HepG2 (cell line): ENCODE measurements around the gene ERLIN1. TPM values are rescaled to one million over a fixed set of nuclear protein-coding genes. Genes with fewer than 3 reads are reported as not detected.

Experiments used
- BCL6 ChIP-seq: IDR thresholded peaks from 2 replicates; pipeline ENCODE4 v1.6.1; 2016; ENCODE audit warnings: missing genetic modification reagents, missing compliant biosample characterization
- HDAC1 ChIP-seq: sonication (generic); formaldehyde crosslinking; IDR thresholded peaks from 2 replicates; pipeline ENCODE4 v1.5.1; 2020; ENCODE audit warnings: mild to moderate bottlenecking, missing genetic modification reagents
- HOXA5 ChIP-seq: sonication (generic); formaldehyde crosslinking; IDR thresholded peaks from 2 replicates; pipeline ENCODE4 v1.4.0; 2020; ENCODE audit warnings: missing genetic modification reagents
- MXI1 ChIP-seq: IDR thresholded peaks from 3 replicates; pipeline ENCODE4 v1.6.1; 2012; ENCODE audit warnings: low read depth, low read length, inconsistent platforms, borderline replicate concordance
- NFYC ChIP-seq: IDR thresholded peaks from 2 replicates; pipeline ENCODE4 v1.6.1; 2016; ENCODE audit warnings: missing genetic modification reagents, missing compliant biosample characterization
- RAD51 ChIP-seq: fragments of 450-650 bp; IDR thresholded peaks from 2 replicates; pipeline ENCODE4 v1.6.1; 2016; ENCODE audit warnings: borderline replicate concordance
- SOX5 ChIP-seq: IDR thresholded peaks from 2 replicates; pipeline ENCODE4 v1.6.1; 2016; ENCODE audit warnings: borderline replicate concordance
- SP1 ChIP-seq, 2 experiments: fragments of 450-650 bp in 1 of 2; sonication (generic) in 1 of 2; formaldehyde crosslinking in 1 of 2; IDR thresholded peaks; 2 replicates each; pipeline versions ENCODE4 v1.4.0 to v1.6.1; 2016 to 2020; ENCODE audit warnings: missing genetic modification reagents in 1 of 2
- SRSF1 ChIP-seq: fragments of 200-400 bp; formaldehyde crosslinking; optimal IDR thresholded peaks from 2 replicates; pipeline ENCODE3; 2017; ENCODE audit warnings: mild to moderate bottlenecking, low read depth, low read length, moderate library complexity
- TGIF2 ChIP-seq: IDR thresholded peaks from 2 replicates; pipeline ENCODE4 v1.6.1; 2016; ENCODE audit warnings: control low read depth, missing compliant biosample characterization
- ZNF251 ChIP-seq: sonication (generic); formaldehyde crosslinking; IDR thresholded peaks from 2 replicates; pipeline ENCODE4 v1.9.0; 2021; ENCODE audit warnings: mild to moderate bottlenecking, missing genetic modification reagents
- ZNF792 ChIP-seq: IDR thresholded peaks from 2 replicates; pipeline ENCODE4 v1.6.1; 2016
- ZUFSP ChIP-seq: sonication (generic); formaldehyde crosslinking; IDR thresholded peaks from 2 replicates; pipeline ENCODE4 v1.9.0; 2021; ENCODE audit warnings: missing genetic modification reagents, mild to moderate bottlenecking, borderline replicate concordance
- polyA plus RNA-seq, 8 experiments: library from polyadenylated mRNA; depleted of rRNA in 3 of 8; stranded (reverse) in 7 of 8; unstranded in 1 of 8; fragments of >200 nt; fragmentation: Illumina TruSeq in 4 of 8; extraction: Trizol in 4 of 8; gene quantifications; 2 replicates each; pipeline versions ENCODE4 v1.2.1 to v1.2.3, GENCODE V29; 2011 to 2016; ENCODE audit warnings: low read depth in 4 of 8, missing spikeins in 1 of 8, mixed read lengths in 1 of 8; ENCODE audit not compliant: insufficient read depth in 1 of 8
- total RNA-seq, 5 experiments: library from RNA; depleted of rRNA; stranded (reverse); fragments of >200 nt; fragmentation: Illumina TruSeq; extraction: Trizol; gene quantifications; 2 replicates each; pipeline ENCODE4 v1.2.3, GENCODE V29; 2016; ENCODE audit warnings: low read depth in 1 of 5
- TF ChIP-seq, protein P1 (sequence below): sonication (generic); formaldehyde crosslinking; conservative IDR thresholded peaks from 2 replicates; pipeline ENCODE4 v1.8.1; 2023; ENCODE audit warnings: missing genetic modification reagents
- TF ChIP-seq, protein P2 (sequence below): sonication (generic); formaldehyde crosslinking; IDR thresholded peaks from 2 replicates; pipeline ENCODE4 v1.4.0; 2020; ENCODE audit warnings: missing genetic modification reagents
- TF ChIP-seq, protein P3 (sequence below): IDR thresholded peaks from 2 replicates; pipeline ENCODE4 v1.6.1; 2016; ENCODE audit warnings: low read depth
- TF ChIP-seq, protein P4 (sequence below): sonication (generic); formaldehyde crosslinking; IDR thresholded peaks from 2 replicates; pipeline ENCODE4 v1.8.0; 2022; ENCODE audit warnings: mild to moderate bottlenecking, missing genetic modification reagents, moderate library complexity

The ERLIN1 gene
- total and polyA plus RNA-seq, 2 of the 13 experiments (the other 11 are each of a cell fraction or from before 2014, with no cell fraction given): 56.8 to 69.3 TPM

- TF ChIP-seq SOX5: 0 out of 2 replicates have a peak, but pooled peaks have one; percentile 20
- TF ChIP-seq, protein P1, sequence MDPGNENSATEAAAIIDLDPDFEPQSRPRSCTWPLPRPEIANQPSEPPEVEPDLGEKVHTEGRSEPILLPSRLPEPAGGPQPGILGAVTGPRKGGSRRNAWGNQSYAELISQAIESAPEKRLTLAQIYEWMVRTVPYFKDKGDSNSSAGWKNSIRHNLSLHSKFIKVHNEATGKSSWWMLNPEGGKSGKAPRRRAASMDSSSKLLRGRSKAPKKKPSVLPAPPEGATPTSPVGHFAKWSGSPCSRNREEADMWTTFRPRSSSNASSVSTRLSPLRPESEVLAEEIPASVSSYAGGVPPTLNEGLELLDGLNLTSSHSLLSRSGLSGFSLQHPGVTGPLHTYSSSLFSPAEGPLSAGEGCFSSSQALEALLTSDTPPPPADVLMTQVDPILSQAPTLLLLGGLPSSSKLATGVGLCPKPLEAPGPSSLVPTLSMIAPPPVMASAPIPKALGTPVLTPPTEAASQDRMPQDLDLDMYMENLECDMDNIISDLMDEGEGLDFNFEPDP (CRISPR knock-in tag): no peak
- TF ChIP-seq ZUFSP (CRISPR knock-in tag): no peak
- peak; percentile 16; the same call in 1 of the 3 replicates for TF ChIP-seq MXI1
- peak; percentile 59; the same call in 1 of the 2 replicates for TF ChIP-seq TGIF2
- TF ChIP-seq, protein P2, sequence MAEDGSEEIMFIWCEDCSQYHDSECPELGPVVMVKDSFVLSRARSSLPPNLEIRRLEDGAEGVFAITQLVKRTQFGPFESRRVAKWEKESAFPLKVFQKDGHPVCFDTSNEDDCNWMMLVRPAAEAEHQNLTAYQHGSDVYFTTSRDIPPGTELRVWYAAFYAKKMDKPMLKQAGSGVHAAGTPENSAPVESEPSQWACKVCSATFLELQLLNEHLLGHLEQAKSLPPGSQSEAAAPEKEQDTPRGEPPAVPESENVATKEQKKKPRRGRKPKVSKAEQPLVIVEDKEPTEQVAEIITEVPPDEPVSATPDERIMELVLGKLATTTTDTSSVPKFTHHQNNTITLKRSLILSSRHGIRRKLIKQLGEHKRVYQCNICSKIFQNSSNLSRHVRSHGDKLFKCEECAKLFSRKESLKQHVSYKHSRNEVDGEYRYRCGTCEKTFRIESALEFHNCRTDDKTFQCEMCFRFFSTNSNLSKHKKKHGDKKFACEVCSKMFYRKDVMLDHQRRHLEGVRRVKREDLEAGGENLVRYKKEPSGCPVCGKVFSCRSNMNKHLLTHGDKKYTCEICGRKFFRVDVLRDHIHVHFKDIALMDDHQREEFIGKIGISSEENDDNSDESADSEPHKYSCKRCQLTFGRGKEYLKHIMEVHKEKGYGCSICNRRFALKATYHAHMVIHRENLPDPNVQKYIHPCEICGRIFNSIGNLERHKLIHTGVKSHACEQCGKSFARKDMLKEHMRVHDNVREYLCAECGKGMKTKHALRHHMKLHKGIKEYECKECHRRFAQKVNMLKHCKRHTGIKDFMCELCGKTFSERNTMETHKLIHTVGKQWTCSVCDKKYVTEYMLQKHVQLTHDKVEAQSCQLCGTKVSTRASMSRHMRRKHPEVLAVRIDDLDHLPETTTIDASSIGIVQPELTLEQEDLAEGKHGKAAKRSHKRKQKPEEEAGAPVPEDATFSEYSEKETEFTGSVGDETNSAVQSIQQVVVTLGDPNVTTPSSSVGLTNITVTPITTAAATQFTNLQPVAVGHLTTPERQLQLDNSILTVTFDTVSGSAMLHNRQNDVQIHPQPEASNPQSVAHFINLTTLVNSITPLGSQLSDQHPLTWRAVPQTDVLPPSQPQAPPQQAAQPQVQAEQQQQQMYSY: no peak
- TF ChIP-seq, protein P3, sequence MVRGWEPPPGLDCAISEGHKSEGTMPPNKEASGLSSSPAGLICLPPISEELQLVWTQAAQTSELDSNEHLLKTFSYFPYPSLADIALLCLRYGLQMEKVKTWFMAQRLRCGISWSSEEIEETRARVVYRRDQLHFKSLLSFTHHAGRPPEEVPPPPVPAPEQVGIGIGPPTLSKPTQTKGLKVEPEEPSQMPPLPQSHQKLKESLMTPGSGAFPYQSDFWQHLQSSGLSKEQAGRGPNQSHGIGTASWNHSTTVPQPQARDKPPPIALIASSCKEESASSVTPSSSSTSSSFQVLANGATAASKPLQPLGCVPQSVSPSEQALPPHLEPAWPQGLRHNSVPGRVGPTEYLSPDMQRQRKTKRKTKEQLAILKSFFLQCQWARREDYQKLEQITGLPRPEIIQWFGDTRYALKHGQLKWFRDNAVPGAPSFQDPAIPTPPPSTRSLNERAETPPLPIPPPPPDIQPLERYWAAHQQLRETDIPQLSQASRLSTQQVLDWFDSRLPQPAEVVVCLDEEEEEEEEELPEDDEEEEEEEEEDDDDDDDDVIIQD (CRISPR knock-in tag): no peak
- TF ChIP-seq HDAC1 (CRISPR knock-in tag): 0 out of 2 replicates have a peak, but pooled peaks have one; percentile 29
- no peak for TF ChIP-seq RAD51
- peak; percentile 48 for TF ChIP-seq BCL6 (CRISPR knock-in tag)
- TF ChIP-seq ZNF251 (CRISPR knock-in tag): no peak
- peak; percentile 65; the same call in 1 of the 2 replicates for TF ChIP-seq HOXA5 (CRISPR knock-in tag)
- TF ChIP-seq, protein P4, sequence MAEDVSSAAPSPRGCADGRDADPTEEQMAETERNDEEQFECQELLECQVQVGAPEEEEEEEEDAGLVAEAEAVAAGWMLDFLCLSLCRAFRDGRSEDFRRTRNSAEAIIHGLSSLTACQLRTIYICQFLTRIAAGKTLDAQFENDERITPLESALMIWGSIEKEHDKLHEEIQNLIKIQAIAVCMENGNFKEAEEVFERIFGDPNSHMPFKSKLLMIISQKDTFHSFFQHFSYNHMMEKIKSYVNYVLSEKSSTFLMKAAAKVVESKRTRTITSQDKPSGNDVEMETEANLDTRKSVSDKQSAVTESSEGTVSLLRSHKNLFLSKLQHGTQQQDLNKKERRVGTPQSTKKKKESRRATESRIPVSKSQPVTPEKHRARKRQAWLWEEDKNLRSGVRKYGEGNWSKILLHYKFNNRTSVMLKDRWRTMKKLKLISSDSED (CRISPR knock-in tag): no peak
- TF ChIP-seq SP1 (IDR thresholded peaks at IDR 0.05): no peak
- TF ChIP-seq SP1 (CRISPR knock-in tag; IDR thresholded peaks at IDR 0.05): no peak
- TF ChIP-seq NFYC (CRISPR knock-in tag): no peak
- TF ChIP-seq ZNF792 (CRISPR knock-in tag): no peak
- TF ChIP-seq SRSF1: no peak
Measured at GRCh38 chr10:100183481-100183880, 2.3 kb downstream of the ERLIN1 start (continued).
